Coronary artery (tissue), 2 donors: ENCODE results near the gene ITGAX.
"Not testable (repeated sequence)": the region's sequence is repeated elsewhere in the genome, so short reads cannot be mapped to it uniquely, and the experiment has no call there.

ENCODE experiments used
- DNase-seq: peaks from one replicate; pipeline ENCODE4 v3.0.0-alpha.2; 2017; ENCODE audit warnings: low spot score
- H3K27ac ChIP-seq, 2 donors: fragments of 200-600 bp; sonication (generic); one replicate each; pipeline ENCODE4 v1.5.1; 2016 to 2019
- H3K4me3 ChIP-seq: fragments of 200-600 bp; sonication (generic); 2 replicates; pipeline ENCODE4 v1.5.1; 2016; ENCODE audit warnings: mild to moderate bottlenecking, moderate library complexity
- CTCF ChIP-seq: fragments of 200-600 bp; sonication (generic); IDR thresholded peaks from one replicate; pipeline ENCODE4 v1.5.1; 2019; ENCODE audit warnings: antibody characterized with exemption

Gene ITGAX

GRCh38 chr16:31411024-31411844, 56.3 kb downstream of the ITGAX start:
- DNase-seq, result no peak
- no peak for TF ChIP-seq CTCF
- Histone ChIP-seq H3K27ac (no peak overlapping the region), H3K4me3 (no peak overlapping the region)

GRCh38 chr16:31412750-31413149, 57.8 kb downstream of the ITGAX start:
- Histone ChIP-seq H3K27ac (no peak overlapping the region), H3K4me3 (no peak overlapping the region)
- DNase-seq, result no peak
- TF ChIP-seq CTCF, result no peak

- H3K4me3 ChIP-seq, result no peak overlapping the region
- no peak overlapping the region for H3K27ac ChIP-seq
- no peak for DNase-seq
- TF ChIP-seq CTCF, result no peak
These were observed 58.4 kb downstream of the ITGAX start for GRCh38 chr16:31413381-31413780.

- H3K4me3 ChIP-seq, result no peak overlapping the region
- DNase-seq, result no peak
These were observed 59.0 kb downstream of the ITGAX start for GRCh38 chr16:31413943-31414342.

GRCh38 chr16:31414706-31415105, 59.7 kb downstream of the ITGAX start:
- no peak overlapping the region for H3K27ac ChIP-seq
- TF ChIP-seq CTCF, result no peak
- no peak for DNase-seq
- H3K4me3 ChIP-seq, result no peak overlapping the region

More at GRCh38 chr16:31413943-31414342, 59.0 kb downstream of the ITGAX start:
- no peak for TF ChIP-seq CTCF
- no peak overlapping the region for H3K27ac ChIP-seq

- no peak for DNase-seq
- no peak for TF ChIP-seq CTCF
- H3K4me3 ChIP-seq, result no peak overlapping the region
- H3K27ac ChIP-seq, result no peak overlapping the region
These were observed 61.4 kb downstream of the ITGAX start for GRCh38 chr16:31416371-31416770.

- H3K27ac ChIP-seq, H3K4me3 ChIP-seq, DNase-seq: not testable (repeated sequence)
These were observed 62.1 kb downstream of the ITGAX start for GRCh38 chr16:31417036-31417435.
